ENCODE measurements around the gene ARHGAP30. TPM values are rescaled to one million over a fixed set of nuclear protein-coding genes. Genes with fewer than 3 reads are reported as not detected.

ARHGAP30 gene
- total and polyA plus RNA-seq, 2 of the 8 experiments (the other 6 are each of a cell fraction or from before 2014, with no cell fraction given) = 0.27 to 0.39 TPM

DNA sequence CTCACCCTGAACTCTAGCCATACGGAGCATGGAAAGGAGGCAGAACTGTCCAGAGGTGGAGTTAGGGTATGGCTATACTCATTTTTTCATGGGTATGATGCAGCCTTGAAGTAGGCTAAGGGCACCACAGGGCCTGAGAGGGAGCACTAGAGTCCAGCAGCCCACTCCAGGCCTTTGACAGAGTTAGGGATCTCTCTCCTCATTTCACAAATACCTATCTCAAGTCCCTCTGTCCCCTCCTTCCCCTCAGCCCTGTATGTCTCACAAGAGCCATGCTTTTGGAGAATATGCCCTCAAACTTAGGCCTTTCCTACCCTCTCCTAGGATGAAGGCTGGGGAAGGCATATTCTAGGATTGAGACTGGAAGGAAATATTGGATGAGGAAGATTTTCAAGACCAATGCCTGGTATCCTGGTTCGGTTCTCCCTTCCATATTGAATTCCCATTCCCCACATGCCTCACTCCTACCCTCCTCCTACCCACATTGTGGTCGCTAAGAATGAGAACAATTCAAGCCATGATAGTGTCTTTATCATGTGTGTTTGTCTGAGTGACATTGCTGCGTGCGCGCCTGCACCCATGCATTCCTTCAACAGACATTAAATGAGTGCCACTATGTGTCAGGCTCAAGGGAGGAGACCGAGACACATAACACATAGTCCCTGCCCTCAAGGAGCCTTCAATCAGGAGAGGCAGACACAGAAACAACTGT lies 22.3 kb upstream of the ARHGAP30 start:
- no peak overlapping the region for H4K91ac ChIP-seq (replicated peaks; ENCODE audit: insufficient read length, low read length)
- H3K27ac ChIP-seq (ENCODE audit: low read depth, low read length) = no peak overlapping the region
- peaks cover 0 to 6% (median 0%) of the 10 kb centered on the region in 4 experiments; a peak in 2 of 7 replicates for H3K4me1 ChIP-seq (replicated peaks in 1 of 4; ENCODE audit: control insufficient read depth in 3 of 4, insufficient read depth in 4 of 4, low read length in 3 of 4)
- H2BK15ac ChIP-seq (ENCODE audit: low read length) = no peak overlapping the region
- H3K18ac ChIP-seq (ENCODE audit: extremely low read depth, low read length) = no peak overlapping the region
- no peak overlapping the region for H3K56ac ChIP-seq (replicated peaks; ENCODE audit: insufficient read length, low read depth, low read length)
- peaks cover 2% of the 10 kb centered on the region; the same call in 1 of the 2 replicates for H3K23me2 ChIP-seq (ENCODE audit: low read depth, low read length)
- ChIA-PET CTCF (ENCODE audit: partially characterized antibody) (interaction anchor here (1.1 to 10.0 kb wide), 3 partner anchors 17 to 94 kb away, joined by 3 to 282 read pairs (median 4); partner anchors contain the start of gene ARHGAP30), POLR2A (ENCODE audit: partially characterized antibody) (no interaction called here)
- H4K5ac ChIP-seq (ENCODE audit: insufficient read length, low read depth, low read length) = no peak overlapping the region
- H3K9me3 ChIP-seq (ENCODE audit: insufficient read depth in 2 of 2, low read depth in 1 of 2, low read length in 1 of 2) = no peaks in the 10 kb centered on the region
- H3K36me3 ChIP-seq (ENCODE audit: control insufficient read depth in 2 of 4, insufficient read depth in 4 of 4, low read length in 3 of 4) = no peaks in the 10 kb centered on the region
- DNase-seq (ENCODE audit: low read depth in 1 of 2, low spot score in 2 of 2) = no peak
- no peak overlapping the region for H3K23ac ChIP-seq (ENCODE audit: insufficient read length)
- no peak overlapping the region for H2BK20ac ChIP-seq (ENCODE audit: low read length)
- no peaks in the 10 kb centered on the region for H3K79me1 ChIP-seq (ENCODE audit: low read depth, low read length)
- H3K27me3 ChIP-seq (replicated peaks in 1 of 4; ENCODE audit: control insufficient read depth in 3 of 4, extremely low read depth in 1 of 4, insufficient read depth in 3 of 4, low read length in 3 of 4) = no peaks in the 10 kb centered on the region
- WGBS, 2 experiments (ENCODE audit: extremely low coverage in 1 of 2, insufficient coverage in 1 of 2, insufficient read length in 1 of 2, insufficient replicate concordance in 2 of 2, low coverage in 1 of 2, low lambda C conversion rate in 2 of 2, missing lambda C conversion rate in 1 of 2) = 87% methylated on average over 7 of the region's 7 CpGs; no CpG with 5 or more reads in 1 of the 2 experiments
- H2BK120ac ChIP-seq (replicated peaks; ENCODE audit: low read depth, low read length) = no peak overlapping the region
- no peak overlapping the region for H3K14ac ChIP-seq (ENCODE audit: insufficient read length)
- no peak overlapping the region for H3K4me3 ChIP-seq (ENCODE audit: extremely low read depth in 1 of 4, insufficient read depth in 2 of 4, low read depth in 3 of 4, low read length in 4 of 4)
- no peaks in the 10 kb centered on the region for H3K79me2 ChIP-seq (ENCODE audit: control insufficient read depth in 1 of 2, insufficient read depth in 2 of 2, low read length in 2 of 2)
- no peak overlapping the region for H3K4me2 ChIP-seq (ENCODE audit: insufficient read depth in 1 of 2, low read depth in 2 of 2, low read length in 2 of 2)
- FAIRE-seq = no peak
- H2BK12ac ChIP-seq (ENCODE audit: low read depth, low read length) = no peak overlapping the region
- no peak overlapping the region for H2AK5ac ChIP-seq (ENCODE audit: low read depth, low read length)
- no peak overlapping the region for H4K8ac ChIP-seq (ENCODE audit: extremely low read depth, insufficient read depth, low read length)
- H3K4ac ChIP-seq (replicated peaks; ENCODE audit: insufficient read length, low read depth, low read length) = no peak overlapping the region
- no peaks in the 10 kb centered on the region for H4K20me1 ChIP-seq (replicated peaks in 1 of 2; ENCODE audit: control insufficient read depth in 1 of 2, insufficient read depth in 2 of 2, low read length in 2 of 2)
- H3K9ac ChIP-seq (replicated peaks in 1 of 4; ENCODE audit: extremely low read depth in 1 of 4, low read depth in 3 of 4, low read length in 3 of 4) = no peak overlapping the region
- H2BK5ac ChIP-seq (ENCODE audit: low read depth, low read length) = no peak overlapping the region
- H2AFZ ChIP-seq (ENCODE audit: low read length) = no peak overlapping the region
- TF ChIP-seq KDM4A (IDR thresholded peaks at IDR 0.05; ENCODE audit: low read depth, low read length, severe bottlenecking) (no peak), HDAC2 (IDR thresholded peaks at IDR 0.05; ENCODE audit: borderline replicate concordance in 1 of 2, low read depth in 2 of 2, low read length in 2 of 2) (no peak), RBBP5 (IDR thresholded peaks at IDR 0.05; ENCODE audit: borderline replicate concordance, low read depth, low read length) (no peak), CBX8 (IDR thresholded peaks at IDR 0.05; ENCODE audit: borderline replicate concordance, low read depth, low read length) (no peak), TAF1 (IDR thresholded peaks at IDR 0.05; ENCODE audit: low read depth, low read length) (no peak), CHD2 (IDR thresholded peaks at IDR 0.05; ENCODE audit: low read length) (no peak), EGR1 (IDR thresholded peaks at IDR 0.05; ENCODE audit: borderline replicate concordance, low read depth, low read length) (no peak), JUND (IDR thresholded peaks at IDR 0.05; ENCODE audit: low read length) (no peak), NRF1 (IDR thresholded peaks at IDR 0.05; ENCODE audit: low read depth, low read length) (no peak), RAD21 (IDR thresholded peaks at IDR 0.05 in 1 of 2, conservative IDR thresholded peaks at IDR 0.05 in 1 of 2; ENCODE audit: low read depth in 2 of 2, low read length in 2 of 2) (no peak), PHF8 (conservative IDR thresholded peaks at IDR 0.05; ENCODE audit: low read depth, low read length) (no peak), ZNF274 (IDR thresholded peaks at IDR 0.05; ENCODE audit: borderline replicate concordance, extremely low read depth, low read length) (no peak), BRCA1 (IDR thresholded peaks at IDR 0.05; ENCODE audit: low read depth, low read length) (no peak)

Measured in H1 (cell line).